Thyroid gland (tissue), 4 donors: ENCODE data around the gene ISLR. TPM values are rescaled to one million over a fixed set of nuclear protein-coding genes. Genes with fewer than 3 reads are reported as not detected.

Experiments
- DNase-seq, 2 donors: peaks; one replicate each; pipeline ENCODE4 v3.0.0-alpha.2; 2019
- H3K27ac ChIP-seq, 3 donors: fragments of 200-600 bp; sonication (generic); 1 replicate in 2 of 3; 2 replicates in 1 of 3; pipeline ENCODE4 v1.5.1; 2016 to 2019; ENCODE audit warnings: mild to moderate bottlenecking in 1 of 3, moderate library complexity in 1 of 3
- H3K27me3 ChIP-seq: fragments of 200-600 bp; sonication (generic); one replicate; pipeline ENCODE4 v1.5.1; 2019
- H3K36me3 ChIP-seq, 2 donors: fragments of 200-600 bp; sonication (generic); one replicate each; pipeline ENCODE4 v1.5.1; 2016 to 2019
- H3K4me1 ChIP-seq, 2 donors: fragments of 200-600 bp; sonication (generic); one replicate each; pipeline ENCODE4 v1.5.1; 2017 to 2019
- H3K4me3 ChIP-seq, 3 donors: fragments of 200-600 bp; sonication (generic); replicated peaks in 1 of 3; 1 replicate in 2 of 3; 2 replicates in 1 of 3; pipeline ENCODE4 v1.5.1; 2016; ENCODE audit warnings: mild to moderate bottlenecking in 1 of 3
- H3K9me3 ChIP-seq: fragments of 200-600 bp; sonication (generic); one replicate; pipeline ENCODE4 v1.5.1; 2017
- POLR2A ChIP-seq, 2 donors: fragments of 450-650 bp; IDR thresholded peaks; one replicate each; pipeline ENCODE4 v1.6.1; 2017; ENCODE audit warnings: antibody characterized with exemption in 2 of 2, mild to moderate bottlenecking in 2 of 2, moderate library complexity in 1 of 2
- WGBS, 2 donors: methylation state at CpG; one replicate each; pipeline ENCODE4 v1.1.5; 2017; 5-methylcytosine and 5-hydroxymethylcytosine counted together
- intact Hi-C: fragments of 100-400 bp; cut with DNase I; formaldehyde crosslinking; loops from one replicate; pipeline ENCODE4 v1.15.1; 2023
- total RNA-seq, 4 donors: library from RNA; depleted of rRNA; stranded (reverse); fragments of >200 nt; gene quantifications; one replicate each; pipeline ENCODE4 v1.2.3, GENCODE V29; 2016
- TF ChIP-seq, protein P1 (sequence below), 6 experiments: fragments of 200-600 bp in 3 of 6; fragments of 450-650 bp in 3 of 6; sonication (generic) in 3 of 6; IDR thresholded peaks; one replicate each; pipeline ENCODE4 v1.5.1; 2016 to 2019; ENCODE audit warnings: antibody characterized with exemption in 6 of 6, mild to moderate bottlenecking in 2 of 6, inconsistent platforms in 1 of 6, moderate library complexity in 1 of 6

Gene ISLR
- total RNA-seq, 4 donors from 2014 or later: 90.8 to 151 (median 97.7) TPM

DNA sequence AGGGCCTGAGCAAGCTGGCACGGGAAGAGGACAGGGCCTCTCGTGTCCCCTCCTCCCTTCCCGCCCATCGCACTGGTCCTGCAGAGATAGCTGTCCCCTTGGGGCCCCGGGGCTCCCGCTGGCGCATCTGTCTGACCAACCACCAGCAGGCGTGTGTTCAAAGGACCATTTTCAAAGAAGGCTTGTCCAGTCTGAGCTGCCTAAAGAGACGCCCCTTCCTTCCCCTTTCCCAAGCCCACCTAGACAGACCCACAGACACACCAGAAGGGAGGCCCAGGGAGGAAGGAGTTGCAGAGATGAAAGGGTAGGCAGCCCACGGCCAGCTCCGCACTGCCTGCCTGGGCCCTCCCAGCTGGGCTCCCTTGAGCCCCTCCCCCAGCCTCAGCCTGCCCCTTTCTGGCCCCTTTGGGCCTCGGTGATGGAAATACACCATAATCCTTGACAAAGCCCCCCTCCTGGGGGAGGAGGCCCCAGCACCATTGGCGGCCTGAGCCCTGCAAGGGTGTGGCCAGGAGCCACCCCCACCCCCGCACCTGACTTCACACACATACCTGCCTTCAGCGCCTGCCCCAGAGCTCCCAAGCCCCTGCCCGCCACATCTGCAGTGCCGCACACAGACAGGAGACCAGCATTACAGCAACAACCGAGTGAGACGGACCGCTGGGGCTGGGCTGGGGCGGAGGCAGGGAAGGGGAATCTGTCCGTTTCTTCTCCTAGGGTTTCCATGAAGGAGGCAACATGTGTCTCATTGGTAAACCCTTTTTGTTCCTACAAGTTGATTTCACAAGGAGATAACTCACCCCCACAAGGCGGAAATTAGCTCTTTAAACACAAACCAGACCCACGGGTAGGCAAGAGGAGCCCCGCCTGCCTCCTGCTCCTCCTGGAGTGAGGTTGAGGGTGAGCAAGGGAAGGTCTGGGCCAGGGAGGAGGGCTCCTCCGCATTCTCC lies 29.2 kb downstream of the ISLR start, which contains the start of gene STRA6:
STRA6 (minus strand) TSS at position 336 of the 950 bp plus-strand sequence. CDS start 520 bp downstream, outside the sequence.
- Histone ChIP-seq H3K27ac (no peak within 1 kb of the TSS), H3K27me3 (no peaks in the 10 kb centered on the region), H3K9me3 (no peaks in the 10 kb centered on the region), H3K36me3 (no peaks in the 10 kb centered on the region), H3K4me3 (no peak within 1 kb of the TSS), H3K4me1 (peaks cover 23 to 73% of the 10 kb centered on the region in 2 donors)
- no peak for DNase-seq
- no peak for TF ChIP-seq POLR2A (IDR thresholded peaks at IDR 0.05)
- TF ChIP-seq, protein P1, sequence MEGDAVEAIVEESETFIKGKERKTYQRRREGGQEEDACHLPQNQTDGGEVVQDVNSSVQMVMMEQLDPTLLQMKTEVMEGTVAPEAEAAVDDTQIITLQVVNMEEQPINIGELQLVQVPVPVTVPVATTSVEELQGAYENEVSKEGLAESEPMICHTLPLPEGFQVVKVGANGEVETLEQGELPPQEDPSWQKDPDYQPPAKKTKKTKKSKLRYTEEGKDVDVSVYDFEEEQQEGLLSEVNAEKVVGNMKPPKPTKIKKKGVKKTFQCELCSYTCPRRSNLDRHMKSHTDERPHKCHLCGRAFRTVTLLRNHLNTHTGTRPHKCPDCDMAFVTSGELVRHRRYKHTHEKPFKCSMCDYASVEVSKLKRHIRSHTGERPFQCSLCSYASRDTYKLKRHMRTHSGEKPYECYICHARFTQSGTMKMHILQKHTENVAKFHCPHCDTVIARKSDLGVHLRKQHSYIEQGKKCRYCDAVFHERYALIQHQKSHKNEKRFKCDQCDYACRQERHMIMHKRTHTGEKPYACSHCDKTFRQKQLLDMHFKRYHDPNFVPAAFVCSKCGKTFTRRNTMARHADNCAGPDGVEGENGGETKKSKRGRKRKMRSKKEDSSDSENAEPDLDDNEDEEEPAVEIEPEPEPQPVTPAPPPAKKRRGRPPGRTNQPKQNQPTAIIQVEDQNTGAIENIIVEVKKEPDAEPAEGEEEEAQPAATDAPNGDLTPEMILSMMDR (IDR thresholded peaks at IDR 0.05): no peak
- WGBS, 2 donors: 67 to 72% methylated on average over 22 to 24 of the region's 26 CpGs
- intact Hi-C loops: no loop called here

DNA sequence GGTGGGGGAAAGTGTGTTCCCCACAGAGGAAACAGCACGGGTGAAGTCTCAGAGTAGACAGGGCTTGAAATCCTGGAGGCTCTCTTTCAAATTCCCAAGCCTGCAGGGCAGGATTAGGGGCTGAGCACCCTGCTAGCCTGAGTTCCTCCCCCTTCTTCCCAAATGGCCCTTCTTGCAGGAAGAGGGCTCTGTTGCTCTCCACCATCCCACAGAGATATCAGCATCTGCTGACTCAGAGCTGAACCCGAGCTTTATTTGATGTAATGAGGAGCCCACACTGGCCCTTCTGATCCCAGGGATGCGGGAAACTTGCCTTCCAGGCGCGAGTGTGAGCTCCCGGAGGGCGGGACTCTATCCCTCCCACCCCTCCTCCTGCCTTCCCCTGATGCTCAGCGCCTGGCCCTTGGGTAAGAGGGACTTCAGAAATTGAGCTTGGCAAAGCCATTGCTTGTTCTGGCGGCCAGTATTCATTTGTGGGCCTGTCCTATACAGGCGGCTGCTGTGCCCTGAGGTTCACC lies 30.5 kb downstream of the ISLR start:
- no peak overlapping the region for H3K27ac ChIP-seq
- H3K4me1 ChIP-seq: peaks cover 23 to 73% of the 10 kb centered on the region in 2 donors
- DNase-seq: peak in 1 of 2 donors; percentile 11
- intact Hi-C loops: no loop called here
- no peaks in the 10 kb centered on the region for H3K36me3 ChIP-seq
- no peaks in the 10 kb centered on the region for H3K27me3 ChIP-seq
- no peak overlapping the region for H3K4me3 ChIP-seq
- no peaks in the 10 kb centered on the region for H3K9me3 ChIP-seq
- TF ChIP-seq POLR2A (IDR thresholded peaks at IDR 0.05): no peak
- TF ChIP-seq, protein P1 (IDR thresholded peaks at IDR 0.05): no peak
- 69 to 74% methylated on average over 1 to 10 of the region's 10 CpGs for WGBS, 2 donors

DNA sequence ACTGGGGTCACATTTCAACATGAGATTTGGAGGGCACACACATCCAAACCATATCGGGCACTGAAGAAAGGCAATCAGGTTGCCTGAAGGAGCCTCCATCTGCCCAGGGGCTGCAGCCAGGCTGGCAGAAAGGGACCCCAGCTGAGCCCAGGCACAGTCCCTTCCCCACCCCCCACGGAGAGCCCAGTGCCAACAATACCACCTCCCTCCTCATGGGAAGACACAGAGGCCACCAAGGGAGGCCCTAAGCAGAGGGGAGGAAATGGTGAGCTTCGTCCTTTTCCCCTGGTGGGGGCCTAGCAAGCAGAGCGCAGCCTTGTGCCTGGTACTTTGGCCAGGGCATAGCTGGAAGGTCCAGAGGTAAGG lies 32.1 kb downstream of the ISLR start:
- no peaks in the 10 kb centered on the region for H3K9me3 ChIP-seq
- intact Hi-C loops: no loop called here
- no peak for DNase-seq
- TF ChIP-seq, protein P1 (IDR thresholded peaks at IDR 0.05): no peak
- no peak for TF ChIP-seq POLR2A (IDR thresholded peaks at IDR 0.05)
- H3K4me1 ChIP-seq: peaks cover 23 to 57% of the 10 kb centered on the region in 2 donors
- H3K4me3 ChIP-seq: no peak overlapping the region
- no peaks in the 10 kb centered on the region for H3K36me3 ChIP-seq
- H3K27me3 ChIP-seq: no peaks in the 10 kb centered on the region
- WGBS, 2 donors: 90% methylated on average over 3 of the region's 4 CpGs; no CpG with 5 or more reads in 1 of the 2 donors
- H3K27ac ChIP-seq: peak overlapping the region; percentile 75 to 84 (median 79)

- Histone ChIP-seq H3K36me3 (no peaks in the 10 kb centered on the region), H3K4me3 (no peak overlapping the region), H3K27ac (peak overlapping the region; percentile 75 to 84 (median 79)), H3K4me1 (peaks cover 19 to 44% of the 10 kb centered on the region in 2 donors), H3K9me3 (no peaks in the 10 kb centered on the region), H3K27me3 (no peaks in the 10 kb centered on the region)
- DNase-seq: peak; percentile 85 to 87
- 19 to 22% methylated on average over 4 to 6 of the region's 6 CpGs for WGBS, 2 donors
- no peak for TF ChIP-seq POLR2A (IDR thresholded peaks at IDR 0.05)
- TF ChIP-seq, protein P1 (IDR thresholded peaks at IDR 0.05): no peak
- intact Hi-C loops: no loop called here
These were observed 33.3 kb downstream of the ISLR start for GRCh38 chr15:74206801-74207281.
